CD4-positive, alpha-beta T cell treated with Interleukin-4 for 4 hours (primary cell): ENCODE data around the gene PAPSS2.
A peak's percentile ranks its signal among the peaks of the same experiment; 100 is the strongest.
"Not testable (repeated sequence)": the region's sequence is repeated elsewhere in the genome, so short reads cannot be mapped to it uniquely, and the experiment has no call there.

ENCODE experiments used
- DNase-seq: peaks from one replicate; pipeline ENCODE4 v3.0.0-alpha.2; 2020

PAPSS2 gene

GRCh38 chr10:87659571-87660483 is at the start of gene PAPSS2:
TSS of gene PAPSS2 (plus strand) at chr10:87659878. CDS start at chr10:87659982, 104 bp downstream.
- DNase-seq: no peak

- not testable (repeated sequence) for DNase-seq
Observed at GRCh38 chr10:87611341-87611740, 48.3 kb upstream of the PAPSS2 start.

- no peak for DNase-seq
Observed at GRCh38 chr10:87612115-87612514, 47.6 kb upstream of the PAPSS2 start.

GRCh38 chr10:87613751-87614150 is 45.9 kb upstream of the PAPSS2 start:
- DNase-seq: no peak

GRCh38 chr10:87615856-87616255 is 43.8 kb upstream of the PAPSS2 start:
- no peak for DNase-seq

GRCh38 chr10:87617503-87617902 is 42.2 kb upstream of the PAPSS2 start:
- DNase-seq: no peak

GRCh38 chr10:87618566-87619423 is 40.9 kb upstream of the PAPSS2 start:
- DNase-seq: no peak

- no peak for DNase-seq
Observed at GRCh38 chr10:87619705-87620104, 40.0 kb upstream of the PAPSS2 start.

- not testable (repeated sequence) for DNase-seq
Observed at GRCh38 chr10:87621440-87621839, 38.2 kb upstream of the PAPSS2 start.

GRCh38 chr10:87622314-87623004 is 37.2 kb upstream of the PAPSS2 start:
- DNase-seq: no peak

GRCh38 chr10:87623191-87623590 is 36.5 kb upstream of the PAPSS2 start:
- DNase-seq: no peak

- no peak for DNase-seq
Observed at GRCh38 chr10:87625661-87626060, 34.0 kb upstream of the PAPSS2 start.

- no peak for DNase-seq
Observed at GRCh38 chr10:87626422-87626892, 33.2 kb upstream of the PAPSS2 start.

GRCh38 chr10:87630171-87630570 is 29.5 kb upstream of the PAPSS2 start:
- DNase-seq: no peak

GRCh38 chr10:87632454-87632853 is 27.2 kb upstream of the PAPSS2 start:
- DNase-seq: no peak

GRCh38 chr10:87634311-87634710 is 25.4 kb upstream of the PAPSS2 start:
- no peak for DNase-seq

- peak; percentile 4 for DNase-seq
Observed at GRCh38 chr10:87635498-87636312, 24.0 kb upstream of the PAPSS2 start.

GRCh38 chr10:87636313-87636915 is 23.3 kb upstream of the PAPSS2 start:
- no peak for DNase-seq

GRCh38 chr10:87639493-87639892 is 20.2 kb upstream of the PAPSS2 start:
- no peak for DNase-seq

- no peak for DNase-seq
Observed at GRCh38 chr10:87640043-87640442, 19.6 kb upstream of the PAPSS2 start.

GRCh38 chr10:87642486-87642885 is 17.2 kb upstream of the PAPSS2 start:
- no peak for DNase-seq

- no peak for DNase-seq
Observed at GRCh38 chr10:87642988-87643387, 16.7 kb upstream of the PAPSS2 start.
